C4-2B (cell line): ENCODE measurements around the gene ICAM5.

Source experiments
- H3K27ac ChIP-seq: fragments of 450-650 bp; 2 replicates; pipeline ENCODE4 v1.5.1; 2017
- CTCF ChIP-seq: fragments of 450-650 bp; conservative IDR thresholded peaks from 2 replicates; pipeline ENCODE4 v1.5.1; 2017; ENCODE audit warnings: mild to moderate bottlenecking
- ZFX ChIP-seq: fragments of 450-650 bp; IDR thresholded peaks from 2 replicates; pipeline ENCODE4 v1.6.1; 2017

ICAM5 gene

GRCh38 chr19:10294368-10294697 is 4.6 kb downstream of the ICAM5 start:
- no peak overlapping the region for H3K27ac ChIP-seq

DNA sequence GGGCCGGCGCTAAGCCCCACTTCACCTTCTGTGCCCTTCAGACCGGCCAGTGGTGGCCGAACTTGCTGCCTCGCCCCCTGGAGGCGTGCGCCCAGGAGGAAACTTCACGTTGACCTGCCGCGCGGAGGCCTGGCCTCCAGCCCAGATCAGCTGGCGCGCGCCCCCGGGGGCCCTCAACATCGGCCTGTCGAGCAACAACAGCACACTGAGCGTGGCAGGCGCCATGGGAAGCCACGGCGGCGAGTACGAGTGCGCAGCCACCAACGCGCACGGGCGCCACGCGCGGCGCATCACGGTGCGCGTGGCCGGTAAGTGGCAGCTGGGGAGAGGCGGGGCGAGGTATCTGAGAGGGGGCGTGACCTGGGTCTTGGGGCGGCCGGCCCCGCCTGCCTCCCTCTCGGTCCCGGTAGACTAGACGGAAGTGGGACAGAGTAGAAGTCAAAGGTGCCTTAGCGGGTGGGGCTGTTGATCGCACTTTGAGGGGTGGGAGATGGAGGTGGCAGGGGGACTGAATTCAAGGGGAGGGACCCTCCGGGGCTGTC is 5.6 kb downstream of the ICAM5 start:
- H3K27ac ChIP-seq, result no peak overlapping the region
- TF ChIP-seq CTCF, result no peak
- TF ChIP-seq ZFX, result no peak

More at GRCh38 chr19:10294368-10294697, 4.6 kb downstream of the ICAM5 start:
- TF ChIP-seq CTCF (no peak), ZFX (no peak)

- H3K27ac ChIP-seq, result no peak overlapping the region
- no peak for TF ChIP-seq CTCF
- TF ChIP-seq ZFX, result no peak
Measured at GRCh38 chr19:10295847-10296591, 6.3 kb downstream of the ICAM5 start.

DNA sequence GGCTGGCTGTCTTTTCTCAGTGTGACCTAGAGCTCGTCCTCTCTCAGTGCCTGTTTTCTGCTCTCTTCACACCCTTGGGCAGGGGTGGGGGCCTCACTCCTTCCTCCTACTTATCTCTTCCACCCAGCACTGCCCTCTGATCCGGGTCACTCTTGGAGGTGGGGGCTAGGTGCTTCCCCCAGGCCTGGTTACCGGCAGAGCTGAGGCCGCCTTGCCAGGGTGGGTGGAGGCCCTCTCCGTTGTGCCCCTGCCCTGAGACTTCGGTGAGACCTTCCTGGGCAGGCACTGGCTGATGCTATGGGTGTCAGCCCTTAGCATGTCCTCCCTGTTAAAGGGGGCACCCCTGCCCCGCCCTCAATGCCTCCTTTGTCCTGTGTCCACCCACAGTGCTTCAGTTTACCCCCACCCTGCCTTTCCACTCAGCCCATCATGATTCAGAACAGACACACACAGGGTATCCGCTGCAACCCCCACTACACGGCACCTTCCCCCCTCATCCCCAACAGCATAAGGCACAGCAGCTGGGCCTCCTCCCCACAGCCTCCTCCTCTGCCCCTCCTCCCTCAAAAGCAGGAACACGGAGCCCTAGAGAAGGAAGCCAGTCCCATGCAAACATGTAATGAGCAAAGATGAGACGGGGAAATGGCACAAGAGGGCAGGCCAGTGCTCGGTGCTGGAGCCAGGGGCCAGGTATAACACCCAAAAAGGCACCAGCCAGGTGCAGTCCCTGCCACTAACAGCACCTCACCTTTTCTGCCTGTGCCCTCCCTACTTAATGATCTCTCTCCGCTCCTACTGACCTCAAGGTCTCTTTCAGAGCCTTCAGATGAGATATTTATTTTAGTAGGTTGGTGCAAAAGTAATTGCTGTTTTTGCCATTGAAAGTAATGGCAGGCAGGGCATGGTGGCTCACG is 10.1 kb downstream of the ICAM5 start:
- TF ChIP-seq CTCF, result no peak
- no peak overlapping the region for H3K27ac ChIP-seq

- no peak overlapping the region for H3K27ac ChIP-seq
- TF ChIP-seq ZFX, result no peak
- TF ChIP-seq CTCF, result no peak
Measured at GRCh38 chr19:10305139-10305806, 15.5 kb downstream of the ICAM5 start.

- TF ChIP-seq ZFX, result no peak
- TF ChIP-seq CTCF, result no peak
- no peak overlapping the region for H3K27ac ChIP-seq
Measured at GRCh38 chr19:10306327-10306726, 16.6 kb downstream of the ICAM5 start.
